COLO668 (cell line): Measurements from ENCODE around the gene RRP1.
"Not testable (repeated sequence)": the region's sequence is repeated elsewhere in the genome, so short reads cannot be mapped to it uniquely, and the experiment has no call there.

ENCODE experiments used
- DNase-seq: peaks from one replicate; lab custom pipeline; 2025; ENCODE audit not compliant: unreplicated experiment; lab: John Stamatoyannopoulos, UW

The RRP1 gene

GRCh38 chr21:43815991-43816390 is 26.6 kb downstream of the RRP1 start:
- DNase-seq: no peak

GRCh38 chr21:43816611-43817071 is 27.3 kb downstream of the RRP1 start:
- DNase-seq: no peak

GRCh38 chr21:43817157-43818086 is 28.0 kb downstream of the RRP1 start:
- no peak for DNase-seq

GRCh38 chr21:43818685-43819084 is 29.3 kb downstream of the RRP1 start:
- no peak for DNase-seq

GRCh38 chr21:43819511-43820405 is 30.4 kb downstream of the RRP1 start:
- DNase-seq: no peak

- DNase-seq: no peak
Measured at GRCh38 chr21:43820466-43820865, 31.1 kb downstream of the RRP1 start.

GRCh38 chr21:43822166-43822565 is 32.8 kb downstream of the RRP1 start:
- DNase-seq: not testable (repeated sequence)

GRCh38 chr21:43822741-43823140 is 33.4 kb downstream of the RRP1 start:
- not testable (repeated sequence) for DNase-seq

- DNase-seq: no peak
Measured at GRCh38 chr21:43824333-43825241, 35.2 kb downstream of the RRP1 start.

GRCh38 chr21:43825242-43825935 is 36.0 kb downstream of the RRP1 start:
- no peak for DNase-seq

GRCh38 chr21:43825936-43826622 is 36.7 kb downstream of the RRP1 start:
- peak; percentile 62 for DNase-seq

GRCh38 chr21:43826623-43826974 is 37.2 kb downstream of the RRP1 start:
- DNase-seq: no peak

- DNase-seq: no peak
Measured at GRCh38 chr21:43827015-43827611, 37.7 kb downstream of the RRP1 start.

- DNase-seq: no peak
Measured at GRCh38 chr21:43829161-43829560, 39.8 kb downstream of the RRP1 start.

GRCh38 chr21:43829575-43830119 is 40.3 kb downstream of the RRP1 start:
- no peak for DNase-seq

GRCh38 chr21:43832158-43832550 is 42.8 kb downstream of the RRP1 start:
- no peak for DNase-seq

GRCh38 chr21:43832648-43833047 is 43.3 kb downstream of the RRP1 start:
- DNase-seq: no peak

- no peak for DNase-seq
Measured at GRCh38 chr21:43834146-43834905, 44.9 kb downstream of the RRP1 start.
